B cell (primary cell): ENCODE data around the gene SORT1. TPM values are rescaled to one million over a fixed set of nuclear protein-coding genes. Genes with fewer than 3 reads are reported as not detected.

Source experiments
- ATAC-seq: fragments of 200-7000 bp; cut with Tn5 transposase; one replicate; pipeline ENCODE4 v1.10.0; 2021; ENCODE audit warnings: low read depth, mild to moderate bottlenecking, moderate number of reproducible peaks, moderate library complexity
- CTCF ChIA-PET: fragments of 350-600 bp; sonication (Branson Sonifier 250); formaldehyde crosslinking; loops from one replicate; lab custom pipeline; 2021; ENCODE audit warnings: antibody characterized with exemption, inconsistent platforms; lab: Charles Lee
- POLR2A ChIA-PET: fragments of 350-600 bp; sonication (Branson Sonifier 250); formaldehyde crosslinking; loops from one replicate; lab custom pipeline; 2021; ENCODE audit warnings: antibody characterized with exemption; lab: Charles Lee
- DNase-seq: peaks from one replicate; pipeline ENCODE4 v3.0.0; 2013
- H2AFZ ChIP-seq: 2 replicates; pipeline ENCODE4 v1.6.1; 2012; ENCODE audit warnings: mild to moderate bottlenecking, low read depth, low read length; ENCODE audit not compliant: insufficient read depth, poor library complexity, severe bottlenecking
- H3K27ac ChIP-seq, 2 donors: 1 replicate in 1 of 2; 2 replicates in 1 of 2; pipeline ENCODE4 v1.5.1; 2012 to 2013; ENCODE audit warnings: low read length in 2 of 2, mild to moderate bottlenecking in 2 of 2, moderate library complexity in 1 of 2
- H3K27me3 ChIP-seq, 4 experiments: fragments of 200-600 bp in 1 of 4; sonication (generic) in 1 of 4; replicated peaks in 1 of 4; 1 replicate in 2 of 4; 2 replicates in 2 of 4; pipeline versions ENCODE4 v1.6.1 to v1.7.0; 2013 to 2016; ENCODE audit warnings: low read length in 3 of 4, mild to moderate bottlenecking in 2 of 4, mixed read lengths in 1 of 4, moderate library complexity in 1 of 4; ENCODE audit not compliant: insufficient read depth in 4 of 4, control insufficient read depth in 3 of 4; ENCODE audit errors: control extremely low read depth in 1 of 4
- H3K36me3 ChIP-seq, 2 experiments: replicated peaks in 1 of 2; 1 replicate in 1 of 2; 2 replicates in 1 of 2; pipeline versions ENCODE4 v1.6.1 to v1.7.1; 2013; ENCODE audit warnings: low read length in 1 of 2; ENCODE audit not compliant: insufficient read depth in 2 of 2, control insufficient read depth in 1 of 2; ENCODE audit errors: control extremely low read depth in 1 of 2, extremely low read depth in 1 of 2
- H3K4me1 ChIP-seq, 2 donors: fragments of 200-600 bp in 1 of 2; sonication (generic) in 1 of 2; 1 replicate in 1 of 2; 2 replicates in 1 of 2; pipeline versions ENCODE4 v1.5.1 to v1.6.1; 2013 to 2017; ENCODE audit warnings: low read length in 2 of 2; ENCODE audit not compliant: control insufficient read depth in 2 of 2, insufficient read depth in 2 of 2
- H3K4me2 ChIP-seq: replicated peaks from 2 replicates; pipeline ENCODE3; 2012; ENCODE audit warnings: mild to moderate bottlenecking, low read depth, low read length; ENCODE audit not compliant: poor library complexity, severe bottlenecking
- H3K4me3 ChIP-seq, 5 experiments: fragments of 200-600 bp in 1 of 5; sonication (generic) in 1 of 5; 1 replicate in 3 of 5; 2 replicates in 2 of 5; pipeline versions ENCODE4 v1.5.1 to v1.7.0; 2011 to 2016; ENCODE audit warnings: low read length in 4 of 5, mild to moderate bottlenecking in 4 of 5, low read depth in 2 of 5, control low read depth in 1 of 5, moderate library complexity in 1 of 5; ENCODE audit not compliant: insufficient read depth in 1 of 5; ENCODE audit errors: control extremely low read depth in 1 of 5, extremely low read depth in 1 of 5
- H3K79me2 ChIP-seq: fragments of 200-600 bp; sonication (generic); one replicate; pipeline ENCODE4 v1.6.0; 2016; ENCODE audit warnings: low read length; ENCODE audit not compliant: control insufficient read depth, insufficient read depth
- H3K9ac ChIP-seq: fragments of 200-600 bp; sonication (generic); 2 replicates; pipeline ENCODE4 v1.6.1; 2017; ENCODE audit warnings: mild to moderate bottlenecking, low read length, moderate library complexity
- H3K9me3 ChIP-seq, 3 donors: one replicate each; pipeline versions ENCODE4 v1.6.1 to v1.7.1; 2013; ENCODE audit warnings: low read length in 2 of 3; ENCODE audit not compliant: control insufficient read depth in 2 of 3, insufficient read depth in 1 of 3; ENCODE audit errors: control extremely low read depth in 1 of 3
- H4K20me1 ChIP-seq: 2 replicates; pipeline ENCODE4 v1.6.0; 2012; ENCODE audit warnings: mild to moderate bottlenecking, low read length; ENCODE audit not compliant: insufficient read depth, control insufficient read depth, poor library complexity, severe bottlenecking
- H3K27ac Mint-ChIP-seq: one replicate; pipeline ENCODE4 v1.8.0; 2021; ENCODE audit warnings: mixed read lengths
- H3K27me3 Mint-ChIP-seq: one replicate; pipeline ENCODE4 v1.8.0; 2021; ENCODE audit warnings: mixed read lengths
- H3K4me1 Mint-ChIP-seq: one replicate; pipeline ENCODE4 v1.8.0; 2021; ENCODE audit warnings: mixed read lengths
- H3K4me3 Mint-ChIP-seq: one replicate; pipeline ENCODE4 v1.8.0; 2021; ENCODE audit warnings: mixed read lengths
- H3K9me3 Mint-ChIP-seq: one replicate; pipeline ENCODE4 v1.8.0; 2022; ENCODE audit warnings: mixed read lengths; ENCODE audit not compliant: insufficient read depth
- EZH2 ChIP-seq: IDR thresholded peaks from 2 replicates; pipeline ENCODE4 v1.6.1; 2012; ENCODE audit warnings: borderline replicate concordance, low read depth, mild to moderate bottlenecking, moderate library complexity, low read length; ENCODE audit not compliant: insufficient read depth, poor library complexity, severe bottlenecking
- WGBS: methylation state at CpG from one replicate; pipeline ENCODE4 v1.1.5; 2013; ENCODE audit warnings: missing lambda C conversion rate; ENCODE audit not compliant: insufficient coverage; 5-methylcytosine and 5-hydroxymethylcytosine counted together
- intact Hi-C: fragments of 100-400 bp; cut with micrococcal nuclease; formaldehyde crosslinking; loops from one replicate; pipeline ENCODE4 v1.10.0; 2022
- polyA plus RNA-seq: library from polyadenylated mRNA; depleted of rRNA; stranded (reverse); fragments of >200 nt; gene quantifications from 2 replicates; pipeline ENCODE4 v1.2.3, GENCODE V29; 2012
- total RNA-seq, 2 donors: library from RNA; stranded (reverse); fragments of 120-200 nt in 1 of 2; gene quantifications; 1 replicate in 1 of 2; 2 replicates in 1 of 2; pipeline versions ENCODE4 v1.2.3 to v1.2.4, GENCODE V29; 2013 to 2022
- TF ChIP-seq, protein P1 (sequence below): fragments of 200-600 bp; IDR thresholded peaks from one replicate; pipeline ENCODE4 v1.8.0; 2022; ENCODE audit warnings: antibody characterized with exemption, mild to moderate bottlenecking

SORT1 gene
- total and polyA plus RNA-seq, 2 donors (not counting 1 experiment from before 2014, with no cell fraction given) = 0.13 to 0.25 TPM

DNA sequence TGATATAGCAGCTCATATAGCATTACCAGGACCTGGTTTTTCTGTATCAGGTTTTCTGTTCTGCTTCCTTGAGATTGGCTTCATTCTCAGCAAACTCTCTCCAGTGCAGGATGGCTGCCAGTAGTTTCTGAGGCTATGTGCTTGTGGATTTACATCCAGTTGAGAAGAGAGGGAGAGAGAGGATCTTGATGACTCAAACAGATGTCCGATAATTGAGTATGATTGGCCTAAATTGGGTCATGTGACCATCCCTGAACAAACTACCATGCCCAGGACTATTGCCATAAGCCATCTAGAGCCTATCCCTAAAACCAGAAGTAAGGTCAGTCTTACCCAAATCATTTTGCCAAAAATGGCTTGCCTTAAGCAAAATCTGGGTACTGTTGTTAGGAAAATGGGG is 46.6 kb upstream of the SORT1 start:
- CTCF ChIA-PET = no interaction called here
- POLR2A ChIA-PET = no interaction called here
- no peaks in the 10 kb centered on the region for H3K4me1 ChIP-seq
- ATAC-seq (no peak), DNase-seq (no peak)
- H3K36me3 ChIP-seq = no peaks in the 10 kb centered on the region
- no peak overlapping the region for H3K4me3 ChIP-seq
- no peak overlapping the region for H3K9ac ChIP-seq
- no peaks in the 10 kb centered on the region for H3K9me3 ChIP-seq
- Mint-ChIP-seq H3K4me1 (no peaks in the 10 kb centered on the region), H3K4me3 (no peak overlapping the region), H3K9me3 (no peaks in the 10 kb centered on the region), H3K27ac (no peak overlapping the region), H3K27me3 (peaks cover 22% of the 10 kb centered on the region)
- no peaks in the 10 kb centered on the region for H3K79me2 ChIP-seq
- H3K27me3 ChIP-seq = peaks cover 0 to 23% (median 22%) of the 10 kb centered on the region in 4 experiments
- H4K20me1 ChIP-seq = no peaks in the 10 kb centered on the region
- no peak overlapping the region for H3K27ac ChIP-seq
- no peak overlapping the region for H2AFZ ChIP-seq
- intact Hi-C loops = no loop called here
- no peak overlapping the region for H3K4me2 ChIP-seq
- WGBS = no CpG with 5 or more reads among the region's 1 CpG
- no peak for TF ChIP-seq EZH2
- TF ChIP-seq, protein P1, sequence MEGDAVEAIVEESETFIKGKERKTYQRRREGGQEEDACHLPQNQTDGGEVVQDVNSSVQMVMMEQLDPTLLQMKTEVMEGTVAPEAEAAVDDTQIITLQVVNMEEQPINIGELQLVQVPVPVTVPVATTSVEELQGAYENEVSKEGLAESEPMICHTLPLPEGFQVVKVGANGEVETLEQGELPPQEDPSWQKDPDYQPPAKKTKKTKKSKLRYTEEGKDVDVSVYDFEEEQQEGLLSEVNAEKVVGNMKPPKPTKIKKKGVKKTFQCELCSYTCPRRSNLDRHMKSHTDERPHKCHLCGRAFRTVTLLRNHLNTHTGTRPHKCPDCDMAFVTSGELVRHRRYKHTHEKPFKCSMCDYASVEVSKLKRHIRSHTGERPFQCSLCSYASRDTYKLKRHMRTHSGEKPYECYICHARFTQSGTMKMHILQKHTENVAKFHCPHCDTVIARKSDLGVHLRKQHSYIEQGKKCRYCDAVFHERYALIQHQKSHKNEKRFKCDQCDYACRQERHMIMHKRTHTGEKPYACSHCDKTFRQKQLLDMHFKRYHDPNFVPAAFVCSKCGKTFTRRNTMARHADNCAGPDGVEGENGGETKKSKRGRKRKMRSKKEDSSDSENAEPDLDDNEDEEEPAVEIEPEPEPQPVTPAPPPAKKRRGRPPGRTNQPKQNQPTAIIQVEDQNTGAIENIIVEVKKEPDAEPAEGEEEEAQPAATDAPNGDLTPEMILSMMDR = no peak

DNA sequence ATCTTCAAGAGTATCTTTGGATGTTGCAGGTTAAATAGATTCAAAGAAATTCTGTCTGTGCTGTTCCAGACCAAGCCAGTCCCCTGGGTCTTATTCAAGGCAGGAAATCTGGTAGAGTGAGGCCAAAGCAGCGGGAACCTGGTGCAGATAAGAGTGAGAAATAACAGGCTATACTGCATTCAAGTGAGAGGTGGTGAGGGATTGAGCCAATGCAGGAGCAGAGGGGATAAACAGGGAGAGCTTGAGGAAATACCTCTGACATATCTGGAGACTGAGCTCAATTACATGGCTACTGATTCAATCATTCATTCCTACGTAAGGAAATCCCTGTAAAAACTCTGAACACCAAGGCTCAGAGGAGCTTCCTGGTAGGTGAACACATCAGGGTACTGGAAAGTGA is 45.8 kb upstream of the SORT1 start:
- H3K4me1 ChIP-seq = no peaks in the 10 kb centered on the region
- no peaks in the 10 kb centered on the region for H3K36me3 ChIP-seq
- no peak for DNase-seq
- 86% methylated on average over 2 of the region's 2 CpGs for WGBS
- ChIA-PET CTCF (no interaction called here), POLR2A (no interaction called here)
- ATAC-seq = no peak
- intact Hi-C loops = no loop called here
- no peak overlapping the region for H3K4me3 Mint-ChIP-seq
- H3K9ac ChIP-seq = no peak overlapping the region
- no peaks in the 10 kb centered on the region for H3K79me2 ChIP-seq
- no peak overlapping the region for H3K4me3 ChIP-seq
- no peak overlapping the region for H3K27ac Mint-ChIP-seq
- peaks cover 18% of the 10 kb centered on the region for H3K27me3 Mint-ChIP-seq
- no peak overlapping the region for H3K27ac ChIP-seq
- TF ChIP-seq, protein P1 = no peak
- no peak for TF ChIP-seq EZH2
- H3K9me3 ChIP-seq = no peaks in the 10 kb centered on the region
- H3K27me3 ChIP-seq = peaks cover 0 to 26% (median 22%) of the 10 kb centered on the region in 4 experiments
- no peaks in the 10 kb centered on the region for H3K4me1 Mint-ChIP-seq
- H4K20me1 ChIP-seq = no peaks in the 10 kb centered on the region
- H2AFZ ChIP-seq = no peak overlapping the region
- no peak overlapping the region for H3K4me2 ChIP-seq
- no peaks in the 10 kb centered on the region for H3K9me3 Mint-ChIP-seq
